ENCODE data around the gene APMAP. TPM values are rescaled to one million over a fixed set of nuclear protein-coding genes. Genes with fewer than 3 reads are reported as not detected.

The APMAP gene
- total and polyA plus RNA-seq, 2 experiments from 2014 or later: 110 to 123 TPM

- no peak for TF ChIP-seq CTCF (IDR thresholded peaks at IDR 0.05; ENCODE audit: poor library complexity)
- no peak for TF ChIP-seq EZH2phosphoT487 (IDR thresholded peaks at IDR 0.05; ENCODE audit: low read depth, severe bottlenecking, unreplicated experiment)
- TF ChIP-seq EZH2 (IDR thresholded peaks at IDR 0.05; ENCODE audit: borderline replicate concordance): no peak
- Histone ChIP-seq H3K4me3 (no peak overlapping the region), H3K4me1 (ENCODE audit: insufficient read depth) (no peaks in the 10 kb centered on the region), H3K9me2 (replicated peaks; ENCODE audit: insufficient read depth) (no peaks in the 10 kb centered on the region), H3K27ac (no peak overlapping the region), H4K20me1 (ENCODE audit: insufficient read depth, poor library complexity, severe bottlenecking) (no peaks in the 10 kb centered on the region), H3K36me3 (replicated peaks; ENCODE audit: insufficient read depth, low read depth) (peaks cover 6% of the 10 kb centered on the region), H2AFZ (no peak overlapping the region), H3K79me2 (peaks cover 7% of the 10 kb centered on the region), H3K27me3 (no peaks in the 10 kb centered on the region), H3K9me3 (ENCODE audit: low read depth) (no peaks in the 10 kb centered on the region), H3K4me2 (no peak overlapping the region)
- 100% methylated on average over 1 of the region's 1 CpG for WGBS (ENCODE audit: low lambda C conversion rate, missing lambda C conversion rate)
- no peak for DNase-seq (ENCODE audit: low spot score)
Observed at GRCh38 chr20:24977336-24977735, 15.2 kb downstream of the APMAP start.

- H3K4me3 ChIP-seq: no peak overlapping the region
- DNase-seq (ENCODE audit: low spot score): no peak
- H3K4me2 ChIP-seq: no peak overlapping the region
- H3K9me3 ChIP-seq (ENCODE audit: low read depth): no peaks in the 10 kb centered on the region
- no peak overlapping the region for H3K27ac ChIP-seq
- no peaks in the 10 kb centered on the region for H3K4me1 ChIP-seq (ENCODE audit: insufficient read depth)
- H4K20me1 ChIP-seq (ENCODE audit: insufficient read depth, poor library complexity, severe bottlenecking): no peaks in the 10 kb centered on the region
- H3K79me2 ChIP-seq: peaks cover 7% of the 10 kb centered on the region
- peaks cover 6% of the 10 kb centered on the region for H3K36me3 ChIP-seq (replicated peaks; ENCODE audit: insufficient read depth, low read depth)
- no peak overlapping the region for H2AFZ ChIP-seq
- 95% methylated on average over 2 of the region's 2 CpGs for WGBS (ENCODE audit: low lambda C conversion rate, missing lambda C conversion rate)
- TF ChIP-seq EZH2 (IDR thresholded peaks at IDR 0.05; ENCODE audit: borderline replicate concordance) (no peak), CTCF (IDR thresholded peaks at IDR 0.05; ENCODE audit: poor library complexity) (no peak), EZH2phosphoT487 (IDR thresholded peaks at IDR 0.05; ENCODE audit: low read depth, severe bottlenecking, unreplicated experiment) (no peak)
- H3K9me2 ChIP-seq (replicated peaks; ENCODE audit: insufficient read depth): no peaks in the 10 kb centered on the region
- H3K27me3 ChIP-seq: no peaks in the 10 kb centered on the region
Observed at GRCh38 chr20:24972341-24972740, 20.2 kb downstream of the APMAP start.

GRCh38 chr20:24971376-24972101 is 21.0 kb downstream of the APMAP start:
- Histone ChIP-seq H4K20me1 (ENCODE audit: insufficient read depth, poor library complexity, severe bottlenecking) (no peaks in the 10 kb centered on the region), H3K4me3 (no peak overlapping the region), H3K79me2 (peaks cover 7% of the 10 kb centered on the region), H3K9me3 (ENCODE audit: low read depth) (no peaks in the 10 kb centered on the region), H2AFZ (no peak overlapping the region), H3K27ac (no peak overlapping the region), H3K36me3 (replicated peaks; ENCODE audit: insufficient read depth, low read depth) (peaks cover 6% of the 10 kb centered on the region), H3K4me2 (no peak overlapping the region), H3K4me1 (ENCODE audit: insufficient read depth) (no peaks in the 10 kb centered on the region), H3K9me2 (replicated peaks; ENCODE audit: insufficient read depth) (no peaks in the 10 kb centered on the region), H3K27me3 (no peaks in the 10 kb centered on the region)
- WGBS (ENCODE audit: low lambda C conversion rate, missing lambda C conversion rate): 91% methylated on average over 6 of the region's 6 CpGs
- TF ChIP-seq EZH2 (IDR thresholded peaks at IDR 0.05; ENCODE audit: borderline replicate concordance) (no peak), CTCF (IDR thresholded peaks at IDR 0.05; ENCODE audit: poor library complexity) (no peak), EZH2phosphoT487 (IDR thresholded peaks at IDR 0.05; ENCODE audit: low read depth, severe bottlenecking, unreplicated experiment) (no peak)
- DNase-seq (ENCODE audit: low spot score): no peak
